C4-2B (cell line): ENCODE measurements around the gene LDLRAD3.

ENCODE experiments used
- H3K27ac ChIP-seq: fragments of 450-650 bp; 2 replicates; pipeline ENCODE4 v1.5.1; 2017
- CTCF ChIP-seq: fragments of 450-650 bp; conservative IDR thresholded peaks from 2 replicates; pipeline ENCODE4 v1.5.1; 2017; ENCODE audit warnings: mild to moderate bottlenecking
- ZFX ChIP-seq: fragments of 450-650 bp; IDR thresholded peaks from 2 replicates; pipeline ENCODE4 v1.6.1; 2017

The LDLRAD3 gene

DNA sequence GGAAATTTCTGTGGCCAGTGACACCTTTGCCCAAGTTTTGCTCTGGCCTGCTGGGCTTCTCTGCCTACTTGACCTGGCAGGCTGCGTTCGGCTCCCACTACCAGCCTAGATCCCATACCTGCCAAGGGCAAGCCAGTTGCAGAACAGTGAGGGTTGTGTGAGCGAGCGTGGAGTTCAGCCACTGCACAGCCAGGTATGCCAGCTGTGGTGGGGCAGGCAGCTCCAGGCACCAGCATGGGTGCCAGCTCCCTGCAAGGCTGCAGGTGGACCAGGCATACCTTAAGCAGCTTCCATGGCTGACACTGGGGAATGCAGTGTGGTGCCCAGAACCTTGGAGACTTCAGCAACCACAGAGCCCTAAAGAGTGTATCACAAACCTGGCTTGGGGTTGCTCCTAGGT, 133.5 kb downstream of the LDLRAD3 start:
- no peak for TF ChIP-seq CTCF
- TF ChIP-seq ZFX: no peak
- no peak overlapping the region for H3K27ac ChIP-seq

DNA sequence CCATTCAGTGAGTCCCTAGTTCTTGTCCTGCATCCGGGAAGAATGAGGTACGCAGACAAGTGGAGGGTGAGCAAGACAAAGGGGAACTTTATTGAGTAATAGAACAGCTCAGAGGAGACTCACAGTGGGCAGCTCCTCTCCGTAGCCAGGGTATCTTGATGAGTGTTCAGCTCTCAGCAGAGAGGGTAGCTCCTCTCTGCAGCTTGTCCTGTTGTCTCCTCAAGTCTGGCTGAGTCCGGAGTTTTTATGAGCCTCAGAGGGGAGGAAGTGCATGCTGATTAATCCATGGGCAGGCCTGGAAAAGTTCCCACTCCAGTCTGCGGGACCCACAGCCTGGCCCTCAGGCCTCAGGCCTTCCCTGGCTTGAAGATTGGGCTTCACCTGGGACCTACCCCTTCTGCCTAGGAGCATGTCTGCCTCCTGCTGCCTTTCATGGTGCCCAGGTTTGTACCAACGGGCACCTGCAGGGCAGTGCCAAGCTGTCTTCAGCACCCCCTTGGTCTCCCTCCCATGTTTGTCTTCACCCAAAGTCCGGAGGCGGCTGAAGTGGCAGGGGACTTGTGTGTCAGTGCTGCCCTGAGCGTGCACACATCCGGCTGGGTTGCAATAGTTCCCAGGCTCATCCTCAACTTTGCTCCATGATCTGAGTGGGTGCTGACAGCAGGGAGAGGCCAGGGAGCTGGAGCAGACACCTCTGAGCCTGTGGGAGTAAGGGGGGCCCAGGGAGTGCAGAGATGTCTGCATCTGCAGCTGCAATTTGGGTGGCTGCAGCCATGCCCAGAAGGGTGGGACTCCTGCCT, 134.2 kb downstream of the LDLRAD3 start:
- no peak overlapping the region for H3K27ac ChIP-seq
- TF ChIP-seq ZFX (no peak), CTCF (no peak)

GRCh38 chr11:36078686-36079055, 134.8 kb downstream of the LDLRAD3 start:
- H3K27ac ChIP-seq: no peak overlapping the region
- TF ChIP-seq ZFX: no peak
- no peak for TF ChIP-seq CTCF

GRCh38 chr11:36079878-36080675, 136.2 kb downstream of the LDLRAD3 start:
- TF ChIP-seq CTCF (no peak), ZFX (no peak)
- no peak overlapping the region for H3K27ac ChIP-seq

GRCh38 chr11:36081274-36081945, 137.5 kb downstream of the LDLRAD3 start:
- no peak for TF ChIP-seq ZFX
- TF ChIP-seq CTCF: no peak

GRCh38 chr11:36086366-36086765, 142.5 kb downstream of the LDLRAD3 start:
- H3K27ac ChIP-seq: no peak overlapping the region
- TF ChIP-seq ZFX: no peak
- TF ChIP-seq CTCF: no peak

More at GRCh38 chr11:36081274-36081945, 137.5 kb downstream of the LDLRAD3 start:
- H3K27ac ChIP-seq: no peak overlapping the region
